Body of pancreas (tissue), 4 donors: Measurements from ENCODE around the gene UTF1. TPM values are rescaled to one million over a fixed set of nuclear protein-coding genes. Genes with fewer than 3 reads are reported as not detected.

Experiments used
- ATAC-seq: fragments of 150-250 bp; one replicate; pipeline ENCODE4 v1.9.1; 2016
- DNase-seq, 4 donors: peaks; one replicate each; pipeline ENCODE4 v3.0.0-alpha.2; 2019
- H3K27ac ChIP-seq, 4 donors: fragments of 200-600 bp; sonication (generic); 1 replicate in 3 of 4; 2 replicates in 1 of 4; pipeline versions ENCODE4 v1.5.1 to v1.6.1; 2016 to 2019; ENCODE audit warnings: mild to moderate bottlenecking in 1 of 4, mixed read lengths in 1 of 4, moderate library complexity in 1 of 4
- H3K27me3 ChIP-seq, 2 donors: fragments of 200-600 bp; sonication (generic); one replicate each; pipeline ENCODE4 v1.6.0; 2016; ENCODE audit warnings: mild to moderate bottlenecking in 1 of 2
- H3K36me3 ChIP-seq, 2 donors: fragments of 200-600 bp; sonication (generic); replicated peaks in 1 of 2; 2 replicates each; pipeline ENCODE4 v1.5.1; 2016; ENCODE audit warnings: low read depth in 2 of 2; ENCODE audit not compliant: insufficient read depth in 1 of 2
- H3K4me1 ChIP-seq: fragments of 200-600 bp; sonication (generic); one replicate; pipeline ENCODE4 v1.6.0; 2016
- H3K4me3 ChIP-seq, 2 donors: fragments of 200-600 bp; sonication (generic); 1 replicate in 1 of 2; 2 replicates in 1 of 2; pipeline ENCODE4 v1.5.1; 2016 to 2019
- H3K9me3 ChIP-seq, 3 donors: fragments of 200-600 bp; sonication (generic); 1 replicate in 2 of 3; 2 replicates in 1 of 3; pipeline ENCODE4 v1.5.1; 2016
- POLR2A ChIP-seq, 3 donors: fragments of 450-650 bp; IDR thresholded peaks; one replicate each; pipeline ENCODE4 v1.6.1; 2016; ENCODE audit warnings: antibody characterized with exemption in 3 of 3, mild to moderate bottlenecking in 2 of 3
- WGBS, 2 donors: methylation state at CpG; one replicate each; pipeline ENCODE4 v1.1.5; 2017; 5-methylcytosine and 5-hydroxymethylcytosine counted together
- intact Hi-C: fragments of 100-400 bp; cut with DNase I; formaldehyde crosslinking; loops from one replicate; pipeline ENCODE4 v1.15.1; 2023
- total RNA-seq, 2 donors: library from RNA; depleted of rRNA; stranded (reverse); fragments of >200 nt; gene quantifications; one replicate each; pipeline ENCODE4 v1.1.0, GENCODE V29; 2016
- TF ChIP-seq, protein P1 (sequence below), 7 experiments: fragments of 450-650 bp in 4 of 7; fragments of 200-600 bp in 3 of 7; sonication (generic) in 3 of 7; IDR thresholded peaks; one replicate each; pipeline ENCODE4 v1.5.1; 2016 to 2019; ENCODE audit warnings: antibody characterized with exemption in 7 of 7

The UTF1 gene
- total RNA-seq, 2 donors from 2014 or later = not detected

DNA sequence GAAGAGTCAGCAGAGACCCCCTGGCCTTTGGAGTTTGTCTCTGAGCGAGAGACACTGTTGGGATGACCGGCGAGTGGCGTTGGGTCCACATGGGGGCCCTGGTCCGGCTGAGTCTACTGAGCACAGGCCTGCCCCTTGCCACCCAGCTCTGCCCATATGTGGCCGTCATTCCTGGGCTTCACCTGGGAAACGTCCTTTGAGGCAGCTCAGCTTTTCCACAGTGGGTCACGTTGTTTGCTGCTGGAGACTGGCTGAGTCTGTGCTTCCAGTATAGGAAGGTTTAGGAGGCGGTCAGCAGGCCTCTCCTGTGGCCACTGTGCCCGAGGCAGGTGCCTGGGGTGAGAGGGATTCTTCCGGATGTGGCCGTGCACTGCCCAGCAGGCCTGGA is 29.6 kb downstream of the UTF1 start:
- no peaks in the 10 kb centered on the region for H3K27me3 ChIP-seq
- H3K36me3 ChIP-seq = no peaks in the 10 kb centered on the region
- no peaks in the 10 kb centered on the region for H3K9me3 ChIP-seq
- WGBS, 2 donors = 23 to 68% methylated on average over 3 to 11 of the region's 12 CpGs
- no peak overlapping the region for H3K4me3 ChIP-seq
- peaks cover 31% of the 10 kb centered on the region for H3K4me1 ChIP-seq
- H3K27ac ChIP-seq = peak overlapping the region in 2 of 4 donors; percentile 26 to 37
- ATAC-seq (no peak), DNase-seq (no peak)
- intact Hi-C loops = no loop called here
- TF ChIP-seq, protein P1, sequence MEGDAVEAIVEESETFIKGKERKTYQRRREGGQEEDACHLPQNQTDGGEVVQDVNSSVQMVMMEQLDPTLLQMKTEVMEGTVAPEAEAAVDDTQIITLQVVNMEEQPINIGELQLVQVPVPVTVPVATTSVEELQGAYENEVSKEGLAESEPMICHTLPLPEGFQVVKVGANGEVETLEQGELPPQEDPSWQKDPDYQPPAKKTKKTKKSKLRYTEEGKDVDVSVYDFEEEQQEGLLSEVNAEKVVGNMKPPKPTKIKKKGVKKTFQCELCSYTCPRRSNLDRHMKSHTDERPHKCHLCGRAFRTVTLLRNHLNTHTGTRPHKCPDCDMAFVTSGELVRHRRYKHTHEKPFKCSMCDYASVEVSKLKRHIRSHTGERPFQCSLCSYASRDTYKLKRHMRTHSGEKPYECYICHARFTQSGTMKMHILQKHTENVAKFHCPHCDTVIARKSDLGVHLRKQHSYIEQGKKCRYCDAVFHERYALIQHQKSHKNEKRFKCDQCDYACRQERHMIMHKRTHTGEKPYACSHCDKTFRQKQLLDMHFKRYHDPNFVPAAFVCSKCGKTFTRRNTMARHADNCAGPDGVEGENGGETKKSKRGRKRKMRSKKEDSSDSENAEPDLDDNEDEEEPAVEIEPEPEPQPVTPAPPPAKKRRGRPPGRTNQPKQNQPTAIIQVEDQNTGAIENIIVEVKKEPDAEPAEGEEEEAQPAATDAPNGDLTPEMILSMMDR (IDR thresholded peaks at IDR 0.05) = no peak

DNA sequence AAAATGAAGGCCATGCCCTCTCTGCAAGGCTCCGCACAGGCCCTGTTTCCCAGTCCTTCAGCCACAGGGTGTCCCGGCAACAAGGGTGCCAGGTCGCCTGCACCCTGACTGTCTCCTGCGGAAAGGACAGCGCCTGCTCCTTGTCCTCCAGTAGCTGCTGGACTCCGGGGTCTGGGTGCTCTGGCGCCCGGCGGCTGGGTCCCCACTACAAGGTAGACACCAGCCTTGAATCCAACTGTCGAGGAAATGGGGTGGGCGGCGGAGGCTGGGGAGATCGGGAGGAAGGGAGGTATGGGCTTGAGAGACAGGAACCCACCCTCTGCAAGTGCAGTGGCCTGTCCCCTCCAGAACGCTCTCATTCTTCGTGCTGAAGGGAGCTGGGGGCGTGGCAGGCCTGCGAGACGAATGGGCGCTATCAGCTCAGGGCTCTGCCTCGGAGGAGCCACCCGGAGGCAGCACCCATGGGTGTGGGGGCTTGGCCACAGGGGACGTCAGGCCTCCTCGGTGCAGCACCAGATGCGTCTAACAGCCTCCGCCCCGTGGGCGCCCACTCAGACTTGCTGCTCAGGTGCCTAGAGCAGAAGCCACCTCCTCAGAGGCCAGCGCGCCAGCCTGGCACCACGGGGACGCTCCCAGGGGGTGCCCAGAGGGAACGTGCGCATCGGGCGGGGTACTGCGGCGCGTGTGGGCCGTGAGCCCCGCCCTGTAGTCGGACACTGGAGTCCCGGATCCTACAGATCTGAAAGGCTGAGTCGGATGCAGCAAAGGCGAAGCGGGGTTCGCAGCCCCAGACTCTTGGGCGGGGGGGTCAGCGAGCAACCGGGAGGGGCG is 31.1 kb downstream of the UTF1 start:
- DNase-seq (peak; percentile 57 to 59 (median 58)), ATAC-seq (peak; percentile 49)
- 20 to 28% methylated on average over 11 to 35 of the region's 50 CpGs for WGBS, 2 donors
- Histone ChIP-seq H3K9me3 (no peaks in the 10 kb centered on the region), H3K36me3 (no peaks in the 10 kb centered on the region), H3K4me1 (peaks cover 30% of the 10 kb centered on the region), H3K4me3 (peak overlapping the region; percentile 52 to 64), H3K27me3 (no peaks in the 10 kb centered on the region), H3K27ac (peak overlapping the region; percentile 72 to 92 (median 84))
- TF ChIP-seq, protein P1 (IDR thresholded peaks at IDR 0.05) = no peak
- TF ChIP-seq POLR2A (IDR thresholded peaks at IDR 0.05) = peak in 1 of 3 donors; percentile 34
- intact Hi-C loops = no loop called here

DNA sequence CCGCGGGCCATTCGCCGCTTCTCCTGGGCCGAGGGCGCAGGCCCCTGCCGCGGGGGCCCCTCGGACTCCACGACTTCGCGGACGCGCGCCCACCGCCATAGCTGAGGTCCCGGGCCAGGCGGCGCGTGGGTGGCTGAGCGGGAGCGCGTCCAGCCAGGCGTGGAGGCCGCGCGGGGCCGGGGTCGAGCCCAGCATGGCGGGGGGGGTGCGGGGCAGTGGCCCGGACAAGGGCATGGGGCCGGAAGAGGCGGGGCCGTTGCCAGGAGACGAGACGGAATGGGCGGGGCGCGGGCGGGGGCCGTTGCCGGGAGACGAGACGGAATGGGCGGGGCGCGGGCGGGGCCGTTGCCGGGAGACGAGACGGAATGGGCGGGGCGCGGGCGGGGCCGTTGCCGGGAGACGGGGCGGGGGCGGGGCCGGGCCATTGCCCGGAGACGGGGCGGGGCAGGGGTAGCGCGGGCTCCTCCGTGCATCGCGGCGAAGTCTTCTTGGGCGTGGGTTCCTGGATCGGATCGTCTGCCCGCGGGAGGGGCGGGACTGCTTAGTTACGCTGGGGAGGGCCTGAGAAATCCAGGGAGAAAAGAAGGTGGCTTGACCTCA is 31.8 kb downstream of the UTF1 start:
- TF ChIP-seq POLR2A (IDR thresholded peaks at IDR 0.05) = peak in 1 of 3 donors; percentile 51
- TF ChIP-seq, protein P1 (IDR thresholded peaks at IDR 0.05) = no peak
- DNase-seq (peak; percentile 92 to 94 (median 93)), ATAC-seq (peak; percentile 76)
- Histone ChIP-seq H3K9me3 (no peaks in the 10 kb centered on the region), H3K36me3 (no peaks in the 10 kb centered on the region), H3K27ac (peak overlapping the region; percentile 72 to 92 (median 84)), H3K27me3 (no peaks in the 10 kb centered on the region), H3K4me3 (peak overlapping the region; percentile 52 to 64), H3K4me1 (peaks cover 30% of the 10 kb centered on the region)
- intact Hi-C loops = no loop called here
- WGBS, 2 donors = 1 to 2% methylated on average over 6 to 63 of the region's 79 CpGs

GRCh38 chr10:133262696-133263095 is 32.7 kb downstream of the UTF1 start:
- no peaks in the 10 kb centered on the region for H3K9me3 ChIP-seq
- WGBS, 2 donors = 82 to 86% methylated on average over 4 to 14 of the region's 14 CpGs
- intact Hi-C loops = no loop called here
- DNase-seq (peak in 2 of 4 donors; percentile 22 to 35), ATAC-seq (no peak)
- H3K27ac ChIP-seq = no peak overlapping the region
- TF ChIP-seq, protein P1 (IDR thresholded peaks at IDR 0.05) = no peak
- no peak for TF ChIP-seq POLR2A (IDR thresholded peaks at IDR 0.05)
- no peaks in the 10 kb centered on the region for H3K27me3 ChIP-seq
- H3K4me3 ChIP-seq = no peak overlapping the region
- peaks cover 22% of the 10 kb centered on the region for H3K4me1 ChIP-seq
- H3K36me3 ChIP-seq = no peaks in the 10 kb centered on the region
